Thyroid gland (tissue), 4 donors: Measurements from ENCODE around the gene HDAC8. TPM values are rescaled to one million over a fixed set of nuclear protein-coding genes. Genes with fewer than 3 reads are reported as not detected.
"Not testable (repeated sequence)": the region's sequence is repeated elsewhere in the genome, so short reads cannot be mapped to it uniquely, and the experiment has no call there.

ENCODE experiments used
- DNase-seq, 2 donors: peaks; one replicate each; pipeline ENCODE4 v3.0.0-alpha.2; 2019
- H3K27ac ChIP-seq, 3 donors: fragments of 200-600 bp; sonication (generic); 1 replicate in 2 of 3; 2 replicates in 1 of 3; pipeline ENCODE4 v1.5.1; 2016 to 2019; ENCODE audit warnings: mild to moderate bottlenecking in 1 of 3, moderate library complexity in 1 of 3
- H3K27me3 ChIP-seq: fragments of 200-600 bp; sonication (generic); one replicate; pipeline ENCODE4 v1.5.1; 2019
- H3K36me3 ChIP-seq, 2 donors: fragments of 200-600 bp; sonication (generic); one replicate each; pipeline ENCODE4 v1.5.1; 2016 to 2019
- H3K4me1 ChIP-seq, 2 donors: fragments of 200-600 bp; sonication (generic); one replicate each; pipeline ENCODE4 v1.5.1; 2017 to 2019
- H3K4me3 ChIP-seq, 3 donors: fragments of 200-600 bp; sonication (generic); replicated peaks in 1 of 3; 1 replicate in 2 of 3; 2 replicates in 1 of 3; pipeline ENCODE4 v1.5.1; 2016; ENCODE audit warnings: mild to moderate bottlenecking in 1 of 3
- H3K9me3 ChIP-seq: fragments of 200-600 bp; sonication (generic); one replicate; pipeline ENCODE4 v1.5.1; 2017
- POLR2A ChIP-seq, 2 donors: fragments of 450-650 bp; IDR thresholded peaks; one replicate each; pipeline ENCODE4 v1.6.1; 2017; ENCODE audit warnings: antibody characterized with exemption in 2 of 2, mild to moderate bottlenecking in 2 of 2, moderate library complexity in 1 of 2
- WGBS, 2 donors: methylation state at CpG; one replicate each; pipeline ENCODE4 v1.1.5; 2017; 5-methylcytosine and 5-hydroxymethylcytosine counted together
- intact Hi-C: fragments of 100-400 bp; cut with DNase I; formaldehyde crosslinking; loops from one replicate; pipeline ENCODE4 v1.15.1; 2023
- total RNA-seq, 4 donors: library from RNA; depleted of rRNA; stranded (reverse); fragments of >200 nt; gene quantifications; one replicate each; pipeline ENCODE4 v1.2.3, GENCODE V29; 2016
- TF ChIP-seq, protein P1 (sequence below), 6 experiments: fragments of 200-600 bp in 3 of 6; fragments of 450-650 bp in 3 of 6; sonication (generic) in 3 of 6; IDR thresholded peaks; one replicate each; pipeline ENCODE4 v1.5.1; 2016 to 2019; ENCODE audit warnings: antibody characterized with exemption in 6 of 6, mild to moderate bottlenecking in 2 of 6, inconsistent platforms in 1 of 6, moderate library complexity in 1 of 6

The HDAC8 gene
- total RNA-seq, 4 donors from 2014 or later, result 46.5 to 74.9 (median 55.4) TPM

DNA sequence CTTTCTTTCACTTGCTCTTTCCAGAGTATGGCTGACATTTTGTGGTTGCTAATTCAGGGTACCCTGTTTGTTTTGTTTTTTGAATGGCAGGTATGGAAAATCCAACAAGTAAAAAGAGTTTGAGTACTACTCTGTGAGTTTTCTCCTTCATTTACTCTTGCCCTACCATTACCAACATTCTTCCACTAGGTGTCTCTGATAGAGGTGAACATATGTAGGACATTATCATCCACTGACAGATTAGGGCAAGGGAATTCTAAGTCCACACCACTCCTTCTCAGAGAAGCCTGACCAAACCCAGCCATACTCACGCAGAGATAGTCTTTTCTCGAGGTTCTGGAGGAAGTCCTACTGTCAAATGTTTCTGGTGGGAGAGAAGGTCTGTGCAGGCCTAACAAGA is 36.7 kb upstream of the HDAC8 start:
- 68 to 76% methylated on average over 2 of the region's 2 CpGs for WGBS, 2 donors
- intact Hi-C loops, result no loop called here

DNA sequence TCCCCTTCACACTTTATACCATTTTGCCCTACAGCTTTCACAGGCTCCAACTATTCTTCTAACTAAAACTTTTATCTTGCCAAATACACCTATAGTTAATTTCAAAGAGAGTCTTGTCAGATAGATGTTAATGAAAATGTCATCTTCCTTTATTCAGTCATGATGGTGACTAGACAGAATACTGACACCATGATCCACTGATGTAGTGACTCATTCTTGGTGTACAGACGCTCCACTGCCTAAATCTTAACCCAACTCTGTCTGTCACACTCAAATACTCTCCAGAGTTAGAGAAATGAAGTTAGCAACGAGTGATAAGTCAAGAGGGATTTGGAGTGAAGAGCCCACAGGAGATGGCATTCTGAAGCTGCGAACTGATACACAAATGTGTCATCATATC is 32.1 kb upstream of the HDAC8 start:
- no peak overlapping the region for H3K4me3 ChIP-seq
- DNase-seq, result no peak
- H3K27me3 ChIP-seq, result no peaks in the 10 kb centered on the region
- H3K9me3 ChIP-seq, result no peaks in the 10 kb centered on the region
- TF ChIP-seq POLR2A (IDR thresholded peaks at IDR 0.05), result no peak
- TF ChIP-seq, protein P1, sequence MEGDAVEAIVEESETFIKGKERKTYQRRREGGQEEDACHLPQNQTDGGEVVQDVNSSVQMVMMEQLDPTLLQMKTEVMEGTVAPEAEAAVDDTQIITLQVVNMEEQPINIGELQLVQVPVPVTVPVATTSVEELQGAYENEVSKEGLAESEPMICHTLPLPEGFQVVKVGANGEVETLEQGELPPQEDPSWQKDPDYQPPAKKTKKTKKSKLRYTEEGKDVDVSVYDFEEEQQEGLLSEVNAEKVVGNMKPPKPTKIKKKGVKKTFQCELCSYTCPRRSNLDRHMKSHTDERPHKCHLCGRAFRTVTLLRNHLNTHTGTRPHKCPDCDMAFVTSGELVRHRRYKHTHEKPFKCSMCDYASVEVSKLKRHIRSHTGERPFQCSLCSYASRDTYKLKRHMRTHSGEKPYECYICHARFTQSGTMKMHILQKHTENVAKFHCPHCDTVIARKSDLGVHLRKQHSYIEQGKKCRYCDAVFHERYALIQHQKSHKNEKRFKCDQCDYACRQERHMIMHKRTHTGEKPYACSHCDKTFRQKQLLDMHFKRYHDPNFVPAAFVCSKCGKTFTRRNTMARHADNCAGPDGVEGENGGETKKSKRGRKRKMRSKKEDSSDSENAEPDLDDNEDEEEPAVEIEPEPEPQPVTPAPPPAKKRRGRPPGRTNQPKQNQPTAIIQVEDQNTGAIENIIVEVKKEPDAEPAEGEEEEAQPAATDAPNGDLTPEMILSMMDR (IDR thresholded peaks at IDR 0.05), result no peak
- 86 to 88% methylated on average over 3 of the region's 3 CpGs for WGBS, 2 donors
- H3K27ac ChIP-seq, result no peak overlapping the region
- H3K4me1 ChIP-seq, result no peaks in the 10 kb centered on the region
- no peaks in the 10 kb centered on the region for H3K36me3 ChIP-seq
- intact Hi-C loops, result no loop called here

More for the DNA sequence above, 36.7 kb upstream of the HDAC8 start:
- H3K27me3 ChIP-seq, result no peaks in the 10 kb centered on the region
- TF ChIP-seq, protein P1 (IDR thresholded peaks at IDR 0.05), result no peak
- no peak for TF ChIP-seq POLR2A (IDR thresholded peaks at IDR 0.05)
- no peaks in the 10 kb centered on the region for H3K9me3 ChIP-seq
- no peak overlapping the region for H3K4me3 ChIP-seq
- H3K27ac ChIP-seq, result no peak overlapping the region
- no peaks in the 10 kb centered on the region for H3K36me3 ChIP-seq
- H3K4me1 ChIP-seq, result no peaks in the 10 kb centered on the region
- no peak for DNase-seq

DNA sequence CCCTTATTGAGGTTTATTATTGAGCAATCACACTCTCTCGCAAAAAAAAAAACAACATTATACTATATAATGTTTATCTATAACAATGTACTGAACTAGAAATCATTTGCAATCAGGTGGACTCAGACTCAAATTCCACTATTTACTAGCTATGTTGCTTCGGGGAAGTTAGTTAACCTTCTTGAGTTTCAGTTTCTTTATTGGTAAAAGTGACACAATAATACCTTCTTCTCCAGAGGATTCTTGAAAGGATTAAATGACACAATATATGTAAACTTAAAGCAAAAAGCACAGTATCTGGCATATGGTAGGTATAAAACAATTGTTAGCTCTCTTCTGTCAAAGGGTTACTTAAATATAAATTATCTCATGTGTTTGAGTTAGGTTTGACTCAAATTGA is 31.5 kb upstream of the HDAC8 start:
- no peaks in the 10 kb centered on the region for H3K36me3 ChIP-seq
- no peak overlapping the region for H3K27ac ChIP-seq
- no peaks in the 10 kb centered on the region for H3K27me3 ChIP-seq
- H3K4me1 ChIP-seq, result no peaks in the 10 kb centered on the region
- no peaks in the 10 kb centered on the region for H3K9me3 ChIP-seq
- DNase-seq, result no peak
- intact Hi-C loops, result no loop called here
- no peak overlapping the region for H3K4me3 ChIP-seq
- no peak for TF ChIP-seq POLR2A (IDR thresholded peaks at IDR 0.05)
- TF ChIP-seq, protein P1 (IDR thresholded peaks at IDR 0.05), result no peak
- 93 to 96% methylated on average over 2 of the region's 2 CpGs for WGBS, 2 donors

DNA sequence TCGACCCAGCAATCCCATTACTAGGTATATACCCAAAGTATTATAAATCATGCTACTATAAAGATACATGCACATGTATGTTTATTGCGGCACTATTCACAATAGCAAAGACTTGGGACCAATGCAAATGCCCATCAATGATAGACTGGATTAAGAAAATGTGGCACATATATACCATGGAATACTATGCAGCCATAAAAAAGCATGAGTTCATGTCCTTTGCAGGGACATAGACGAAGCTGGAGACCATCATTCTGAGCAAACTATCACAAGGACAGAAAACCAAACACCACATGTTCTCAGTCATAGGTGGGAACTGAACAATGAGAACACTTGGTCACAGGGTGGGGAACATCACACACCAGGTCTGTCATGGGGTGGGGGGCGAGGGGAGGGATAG is 18.4 kb upstream of the HDAC8 start:
- H3K9me3 ChIP-seq, DNase-seq, H3K27me3 ChIP-seq, H3K27ac ChIP-seq, H3K4me1 ChIP-seq, intact Hi-C loops, H3K4me3 ChIP-seq, H3K36me3 ChIP-seq: not testable (repeated sequence)
- WGBS, 2 donors, result 89 to 94% methylated on average over 3 to 4 of the region's 4 CpGs

DNA sequence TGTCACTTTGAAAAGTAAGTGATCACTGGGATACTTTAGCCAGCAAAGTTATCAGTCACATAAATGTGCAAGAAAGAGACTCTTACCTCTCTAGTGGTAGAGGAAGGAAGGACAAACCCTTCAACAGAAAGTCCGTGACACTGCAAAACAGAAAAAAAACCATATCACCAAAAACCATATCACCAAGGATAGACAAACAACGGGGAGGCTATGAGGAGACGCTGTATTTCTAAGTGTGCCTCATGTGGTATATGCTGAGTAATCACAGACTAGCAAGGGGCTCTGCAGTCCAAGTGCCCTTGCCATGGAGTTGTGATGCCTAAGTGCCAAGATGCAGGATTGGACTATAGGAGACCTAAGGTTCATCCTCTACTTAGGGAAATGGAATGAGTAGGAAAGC is 11.5 kb upstream of the HDAC8 start:
- no peak overlapping the region for H3K4me3 ChIP-seq
- H3K27ac ChIP-seq, result no peak overlapping the region
- no peak for DNase-seq
- intact Hi-C loops, result no loop called here
- no peaks in the 10 kb centered on the region for H3K27me3 ChIP-seq
- H3K4me1 ChIP-seq, result no peaks in the 10 kb centered on the region
- H3K36me3 ChIP-seq, result no peaks in the 10 kb centered on the region
- TF ChIP-seq POLR2A (IDR thresholded peaks at IDR 0.05), result no peak
- TF ChIP-seq, protein P1 (IDR thresholded peaks at IDR 0.05), result no peak
- no peaks in the 10 kb centered on the region for H3K9me3 ChIP-seq
- 92 to 97% methylated on average over 3 of the region's 3 CpGs for WGBS, 2 donors
